GM23248 (cell line): ENCODE measurements around the gene MKS1.

Experiments used
- EZH2 ChIP-seq: fragments of 200-600 bp; sonication (generic); IDR thresholded peaks from 2 replicates; pipeline ENCODE4 v1.6.1; 2018; ENCODE audit warnings: antibody characterized with exemption, mild to moderate bottlenecking; ENCODE audit not compliant: insufficient read depth, poor library complexity, severe bottlenecking
- EZH2phosphoT487 ChIP-seq: fragments of 200-600 bp; sonication (generic); IDR thresholded peaks from 2 replicates; pipeline ENCODE4 v1.6.1; 2018; ENCODE audit warnings: antibody characterized with exemption, moderate library complexity, mild to moderate bottlenecking, low read depth; ENCODE audit not compliant: insufficient read depth

GRCh38 chr17:58161566-58161965 is 57.5 kb downstream of the MKS1 start:
- TF ChIP-seq EZH2, result no peak
- no peak for TF ChIP-seq EZH2phosphoT487
